NCI-H774 (cell line): ENCODE results near the gene PIGV.
"Not testable (repeated sequence)": the region's sequence is repeated elsewhere in the genome, so short reads cannot be mapped to it uniquely, and the experiment has no call there.

Experiments used
- DNase-seq: peaks from one replicate; lab custom pipeline; 2025; lab: John Stamatoyannopoulos, UW

PIGV gene

GRCh38 chr1:26833432-26834405 lies 46.0 kb downstream of the PIGV start:
- DNase-seq: no peak

GRCh38 chr1:26837665-26838064 lies 49.9 kb downstream of the PIGV start:
- DNase-seq: not testable (repeated sequence)

- DNase-seq: no peak
Measured at GRCh38 chr1:26838474-26839338, 51.0 kb downstream of the PIGV start.

DNA sequence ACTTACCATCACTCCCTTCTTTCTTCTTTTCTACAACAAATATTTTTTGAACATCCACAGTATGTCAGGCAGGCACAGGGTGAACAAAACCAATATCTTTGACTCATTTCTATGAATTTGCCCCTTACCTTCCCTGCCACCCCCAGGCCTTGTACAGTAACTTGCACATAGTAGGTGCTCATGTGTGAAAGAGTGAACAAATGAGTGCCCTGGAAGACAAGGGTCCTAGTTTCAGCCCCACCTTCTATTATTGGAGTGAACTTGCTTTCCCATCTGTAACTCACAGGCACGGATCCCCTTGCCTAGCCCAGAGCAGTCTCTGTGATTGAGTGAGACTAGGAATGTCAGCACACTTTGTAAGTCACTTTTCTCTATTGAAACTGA lies 51.6 kb downstream of the PIGV start:
- DNase-seq: no peak

- no peak for DNase-seq
Measured at GRCh38 chr1:26839779-26840178, 52.0 kb downstream of the PIGV start.

DNA sequence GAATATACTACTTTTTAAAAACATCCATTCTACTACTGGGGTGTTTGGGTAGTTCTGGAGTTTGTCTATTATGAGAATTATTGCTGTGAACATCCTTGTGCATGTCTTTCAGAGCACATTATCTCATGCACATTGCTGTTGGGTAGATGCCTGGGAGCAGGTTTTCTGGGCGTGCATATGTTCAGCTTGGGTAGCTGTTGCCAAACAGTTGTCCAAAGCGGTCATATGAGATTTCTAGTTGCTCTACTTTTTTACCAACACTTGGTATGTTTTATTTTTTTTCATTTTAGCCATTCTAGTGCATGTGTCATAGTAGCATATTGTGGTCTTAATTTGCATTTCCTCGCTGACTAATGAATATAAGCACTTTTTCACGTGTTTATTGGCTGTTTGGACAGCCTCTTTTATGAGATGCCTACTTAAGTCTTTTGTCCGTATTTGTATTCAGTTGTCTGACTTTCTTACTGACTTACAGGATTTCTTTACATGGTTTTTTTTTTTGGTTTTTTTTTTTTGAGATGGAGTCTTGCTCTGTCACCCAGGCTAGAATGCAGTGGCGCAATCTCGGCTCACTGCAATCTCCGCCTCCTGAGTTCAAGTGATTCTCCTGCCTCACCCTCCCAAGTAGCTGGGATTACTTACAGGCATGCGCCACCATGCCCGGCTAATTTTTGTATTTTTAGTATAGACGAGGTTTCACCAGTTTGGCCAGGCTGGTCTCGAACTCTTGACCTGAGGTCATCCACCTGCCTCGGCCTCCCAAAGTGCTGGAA lies 56.9 kb downstream of the PIGV start:
- DNase-seq: no peak

DNA sequence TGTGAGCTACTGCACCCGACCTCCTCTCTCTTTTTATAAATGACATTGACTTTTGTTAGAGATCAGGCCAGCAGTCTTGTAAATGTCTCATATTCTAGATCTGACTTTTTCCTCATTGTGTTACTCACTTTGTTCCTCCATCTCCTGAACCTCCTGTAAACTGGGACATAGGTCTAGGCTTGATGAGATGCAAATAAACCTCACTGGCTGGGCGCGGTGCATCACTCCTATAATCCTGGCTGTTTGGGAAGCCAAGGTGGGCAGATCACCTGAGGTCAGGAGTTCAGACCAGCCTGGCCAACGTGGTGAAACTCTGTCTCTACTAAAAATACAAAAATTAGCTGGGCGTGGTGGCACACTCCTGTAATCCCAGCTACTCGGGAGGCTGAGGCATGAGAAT lies 60.1 kb downstream of the PIGV start:
- not testable (repeated sequence) for DNase-seq
